Ascending aorta (tissue), 2 donors: ENCODE measurements around the gene EMILIN1. TPM values are rescaled to one million over a fixed set of nuclear protein-coding genes. Genes with fewer than 3 reads are reported as not detected.

Source experiments
- DNase-seq, 2 donors: peaks; one replicate each; pipeline ENCODE4 v3.0.0-alpha.2; 2019; ENCODE audit warnings: low spot score in 2 of 2
- H3K27ac ChIP-seq, 2 donors: fragments of 200-600 bp; sonication (generic); one replicate each; pipeline ENCODE4 v1.5.1; 2016 to 2017; ENCODE audit warnings: mild to moderate bottlenecking in 1 of 2
- H3K27me3 ChIP-seq: fragments of 200-600 bp; sonication (generic); one replicate; pipeline ENCODE4 v1.5.1; 2017
- H3K36me3 ChIP-seq, 2 donors: fragments of 200-600 bp; sonication (generic); one replicate each; pipeline ENCODE4 v1.5.1; 2016
- H3K4me1 ChIP-seq, 2 donors: fragments of 200-600 bp; sonication (generic); one replicate each; pipeline ENCODE4 v1.5.1; 2016 to 2017; ENCODE audit warnings: mild to moderate bottlenecking in 1 of 2
- H3K4me3 ChIP-seq, 2 donors: fragments of 200-600 bp; sonication (generic); one replicate each; pipeline ENCODE4 v1.5.1; 2016 to 2017; ENCODE audit warnings: mild to moderate bottlenecking in 1 of 2
- H3K9me3 ChIP-seq, 2 donors: fragments of 200-600 bp; sonication (generic); one replicate each; pipeline ENCODE4 v1.5.1; 2016
- CTCF ChIP-seq, 3 experiments: fragments of 200-600 bp in 2 of 3; fragments of 450-650 bp in 1 of 3; sonication (generic) in 2 of 3; IDR thresholded peaks; one replicate each; pipeline ENCODE4 v1.5.1; 2016 to 2019; ENCODE audit warnings: antibody characterized with exemption in 3 of 3, mild to moderate bottlenecking in 1 of 3, moderate library complexity in 1 of 3
- intact Hi-C: fragments of 100-400 bp; cut with DNase I; formaldehyde crosslinking; loops from one replicate; pipeline ENCODE4 v1.15.1; 2023
- total RNA-seq: library from RNA; depleted of rRNA; stranded (reverse); fragments of >200 nt; gene quantifications from one replicate; pipeline ENCODE4 v1.1.0, GENCODE V29; 2016

The EMILIN1 gene
- total RNA-seq, 1 donor from 2014 or later = 301 TPM

- Histone ChIP-seq H3K27ac (no peak overlapping the region), H3K36me3 (no peaks in the 10 kb centered on the region), H3K4me3 (no peak overlapping the region), H3K27me3 (no peaks in the 10 kb centered on the region), H3K4me1 (peaks cover 4 to 10% of the 10 kb centered on the region in 2 donors), H3K9me3 (no peaks in the 10 kb centered on the region)
- intact Hi-C loops = no loop called here
- TF ChIP-seq CTCF (IDR thresholded peaks at IDR 0.05) = no peak
- DNase-seq = no peak
Measured at GRCh38 chr2:27093430-27094352, 15.3 kb downstream of the EMILIN1 start.

GRCh38 chr2:27094353-27094984, 16.1 kb downstream of the EMILIN1 start:
- no peak overlapping the region for H3K4me3 ChIP-seq
- H3K36me3 ChIP-seq = peaks cover 0 to 2% of the 10 kb centered on the region in 2 donors
- no peak for TF ChIP-seq CTCF (IDR thresholded peaks at IDR 0.05)
- H3K4me1 ChIP-seq = peaks cover 4 to 10% of the 10 kb centered on the region in 2 donors
- no peak overlapping the region for H3K27ac ChIP-seq
- DNase-seq = no peak
- intact Hi-C loops = no loop called here
- no peaks in the 10 kb centered on the region for H3K27me3 ChIP-seq
- H3K9me3 ChIP-seq = no peaks in the 10 kb centered on the region

GRCh38 chr2:27095427-27095744, 17.0 kb downstream of the EMILIN1 start:
- Histone ChIP-seq H3K36me3 (peaks cover 0 to 4% of the 10 kb centered on the region in 2 donors), H3K27ac (no peak overlapping the region), H3K9me3 (no peaks in the 10 kb centered on the region), H3K4me1 (peaks cover 4 to 10% of the 10 kb centered on the region in 2 donors), H3K4me3 (no peak overlapping the region), H3K27me3 (no peaks in the 10 kb centered on the region)
- DNase-seq = no peak
- TF ChIP-seq CTCF (IDR thresholded peaks at IDR 0.05) = no peak
- intact Hi-C loops = no loop called here

- peak overlapping the region; percentile 47 to 54 for H3K4me3 ChIP-seq
- peaks cover 0 to 4% of the 10 kb centered on the region in 2 donors for H3K36me3 ChIP-seq
- H3K4me1 ChIP-seq = peaks cover 4 to 10% of the 10 kb centered on the region in 2 donors
- no peak for DNase-seq
- no peaks in the 10 kb centered on the region for H3K27me3 ChIP-seq
- no peaks in the 10 kb centered on the region for H3K9me3 ChIP-seq
- H3K27ac ChIP-seq = no peak overlapping the region
- no peak for TF ChIP-seq CTCF (IDR thresholded peaks at IDR 0.05)
- intact Hi-C loops = no loop called here
Measured at GRCh38 chr2:27095745-27096651, 17.6 kb downstream of the EMILIN1 start.

- H3K4me1 ChIP-seq = peaks cover 4 to 10% of the 10 kb centered on the region in 2 donors
- no peaks in the 10 kb centered on the region for H3K27me3 ChIP-seq
- peaks cover 0 to 4% of the 10 kb centered on the region in 2 donors for H3K36me3 ChIP-seq
- no peak for DNase-seq
- no peak for TF ChIP-seq CTCF (IDR thresholded peaks at IDR 0.05)
- no peak overlapping the region for H3K27ac ChIP-seq
- intact Hi-C loops = no loop called here
- no peaks in the 10 kb centered on the region for H3K9me3 ChIP-seq
- no peak overlapping the region for H3K4me3 ChIP-seq
Measured at GRCh38 chr2:27096748-27097297, 18.4 kb downstream of the EMILIN1 start.
